ENCODE data around the gene FEM1A. TPM values are rescaled to one million over a fixed set of nuclear protein-coding genes. Genes with fewer than 3 reads are reported as not detected.

Gene FEM1A
- total and polyA plus RNA-seq, 2 of the 13 experiments (the other 11 are each of a cell fraction or from before 2014, with no cell fraction given) = 3.2 to 10.8 TPM

- TF ChIP-seq HNF1B (CRISPR knock-in tag; IDR thresholded peaks at IDR 0.05) = peak; percentile 73; the same call in 1 of the 2 replicates
- TF ChIP-seq MXD4 (CRISPR knock-in tag; IDR thresholded peaks at IDR 0.05) = peak; percentile 93
- peak in 1 of 2 experiments; percentile 24; a peak in 1 of 4 replicates for TF ChIP-seq HMGXB4 (CRISPR knock-in tag; IDR thresholded peaks at IDR 0.05; ENCODE audit: borderline replicate concordance in 1 of 2, low read depth in 1 of 2)
- peak; percentile 36; the same call in 1 of the 2 replicates for TF ChIP-seq ETV5 (CRISPR knock-in tag; IDR thresholded peaks at IDR 0.05; ENCODE audit: borderline replicate concordance)
- TF ChIP-seq ZNF407 (CRISPR knock-in tag; IDR thresholded peaks at IDR 0.05; ENCODE audit: not compliant biosample characterization) = no peak
- peak; percentile 39; the same call in 1 of the 2 replicates for TF ChIP-seq RBFOX2 (IDR thresholded peaks at IDR 0.05; ENCODE audit: low read depth, low read length)
- TF ChIP-seq JARID2 (CRISPR knock-in tag; IDR thresholded peaks at IDR 0.05; ENCODE audit: insufficient replicate concordance) = peak; percentile 38
- 0 out of 2 replicates have a peak, but pooled peaks have one; percentile 24 for TF ChIP-seq ZFP41 (CRISPR knock-in tag; IDR thresholded peaks at IDR 0.05; ENCODE audit: borderline replicate concordance)
- TF ChIP-seq NR2C2 (CRISPR knock-in tag; IDR thresholded peaks at IDR 0.05; ENCODE audit: borderline replicate concordance) = peak; percentile 87
- peak; percentile 20; the same call in 1 of the 2 replicates for TF ChIP-seq ATF2 (CRISPR knock-in tag; IDR thresholded peaks at IDR 0.05)
- peak; percentile 97 for TF ChIP-seq MXI1 (IDR thresholded peaks at IDR 0.05; ENCODE audit: borderline replicate concordance, low read depth, low read length)
Observed at GRCh38 chr19:4815426-4816201, 24.1 kb downstream of the FEM1A start (continued).
